Stomach (tissue), 4 donors: ENCODE results near the gene FCN3.
A peak's percentile ranks its signal among the peaks of the same experiment; 100 is the strongest.

Source experiments
- CTCF ChIP-seq, 7 experiments: fragments of 450-650 bp in 4 of 7; fragments of 200-600 bp in 3 of 7; sonication (generic) in 3 of 7; IDR thresholded peaks; one replicate each; pipeline ENCODE4 v1.5.1; 2016 to 2019; ENCODE audit warnings: antibody characterized with exemption in 7 of 7, control low read depth in 2 of 7, mild to moderate bottlenecking in 1 of 7
- EP300 ChIP-seq: sonication (generic); formaldehyde crosslinking; IDR thresholded peaks from one replicate; pipeline ENCODE4 v1.6.1; 2017; ENCODE audit warnings: antibody characterized with exemption

DNA sequence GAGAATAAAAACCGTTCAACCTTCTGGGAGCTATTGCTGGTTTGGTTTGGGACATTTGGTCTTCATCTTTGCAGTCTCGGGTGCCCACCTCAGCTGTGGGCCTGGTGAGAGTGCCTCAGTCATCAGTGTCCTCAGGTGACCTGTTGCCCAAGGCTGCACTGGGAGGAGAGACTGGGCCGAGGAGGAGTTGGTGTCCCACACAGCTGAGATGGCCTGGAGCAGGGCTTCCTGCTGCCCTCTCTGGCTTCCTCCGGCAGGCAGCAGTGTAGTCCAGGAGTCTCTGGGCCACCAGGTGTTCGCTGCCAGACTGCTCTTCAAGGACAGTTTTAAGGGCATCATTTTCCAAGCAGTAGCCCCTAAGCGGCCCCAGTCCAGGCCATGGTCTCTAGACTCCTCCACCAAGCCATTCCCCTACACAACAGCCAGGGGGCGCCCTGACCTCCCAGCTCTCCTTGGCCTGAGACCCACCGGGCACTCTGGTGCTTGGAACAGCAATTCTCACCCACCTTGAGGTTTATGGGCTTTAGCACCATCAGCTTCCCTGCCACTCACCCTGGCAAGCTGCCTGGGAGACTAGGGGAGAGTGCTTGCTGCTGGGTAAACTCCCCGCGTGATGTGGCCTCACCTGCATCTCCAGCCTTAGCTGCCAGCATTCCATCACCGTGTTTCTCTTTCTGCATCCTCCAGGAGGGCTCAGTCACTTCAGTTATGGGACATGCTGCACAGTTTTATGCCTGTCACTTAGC is 41.9 kb downstream of the FCN3 start:
- peak in 5 of 7 experiments; percentile 74 to 89 (median 82) for TF ChIP-seq CTCF (IDR thresholded peaks at IDR 0.05)
- no peak for TF ChIP-seq EP300
